Stimulated activated CD8-positive, alpha-beta memory T cell treated with anti-CD3 and anti-CD28 coated beads, Interleukin-7, amount 100 ng/mL, for 24 hours (primary cell): ENCODE measurements around the gene RPS27L.
"Not testable (repeated sequence)": the region's sequence is repeated elsewhere in the genome, so short reads cannot be mapped to it uniquely, and the experiment has no call there.

Source experiments
- DNase-seq: peaks from one replicate; pipeline ENCODE4 v3.0.0-alpha.2; 2020; ENCODE audit warnings: low read depth

The RPS27L gene

DNA sequence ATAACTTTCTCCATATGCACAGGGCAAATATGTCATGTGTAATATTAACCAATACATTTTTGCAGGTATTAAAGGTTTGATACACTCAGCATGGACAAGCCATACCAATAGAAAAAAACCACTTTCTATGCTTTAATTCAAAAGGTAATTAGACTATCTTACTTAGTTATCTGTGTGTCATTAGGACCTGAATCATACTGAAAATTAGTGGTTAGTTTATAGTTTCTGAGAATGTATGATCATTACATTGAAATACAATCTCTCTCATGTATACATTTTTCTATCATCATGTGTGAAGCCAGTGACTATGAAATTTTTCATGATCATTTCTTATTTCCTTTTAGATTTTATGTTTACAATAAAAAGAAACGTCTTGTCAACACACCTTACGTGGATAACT, 16.3 kb downstream of the RPS27L start:
- no peak for DNase-seq

DNA sequence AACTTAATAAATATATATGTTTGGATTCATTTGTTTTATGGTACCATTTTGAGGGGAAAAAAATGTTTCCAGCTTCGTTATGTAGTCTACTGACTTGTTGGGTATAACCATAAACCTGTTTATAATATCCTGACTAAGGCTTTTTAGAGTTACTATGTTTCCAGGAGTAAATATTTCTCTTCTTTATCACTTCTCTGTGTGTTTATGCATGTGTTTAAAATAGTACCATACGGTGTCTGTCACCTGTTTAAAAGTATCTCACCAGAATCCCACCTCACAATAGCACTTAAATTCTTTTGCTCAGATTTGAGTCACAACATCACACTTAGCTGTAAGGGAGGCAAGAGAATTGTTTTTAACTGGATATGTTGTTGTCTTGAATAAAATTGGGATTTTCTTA, 20.5 kb downstream of the RPS27L start:
- no peak for DNase-seq

DNA sequence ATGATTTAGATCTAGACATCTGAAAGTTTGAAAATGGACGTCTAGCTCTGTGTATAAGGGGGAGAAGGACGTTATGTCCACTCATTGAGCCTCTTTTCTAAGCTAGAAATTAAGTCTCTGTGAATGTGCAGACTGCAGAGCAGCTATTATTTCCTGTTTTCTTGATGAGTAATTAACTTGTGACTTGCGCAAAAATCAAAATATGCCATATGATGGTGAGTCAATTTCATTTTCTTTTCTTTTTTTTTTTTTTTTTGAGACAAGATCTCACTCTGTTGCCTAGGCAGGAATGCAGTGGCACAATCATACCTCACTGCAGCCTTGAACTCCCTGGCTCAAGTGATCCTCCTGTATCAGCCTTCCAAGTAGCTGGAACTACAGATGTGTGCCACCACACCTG, 21.5 kb downstream of the RPS27L start:
- DNase-seq, result no peak

DNA sequence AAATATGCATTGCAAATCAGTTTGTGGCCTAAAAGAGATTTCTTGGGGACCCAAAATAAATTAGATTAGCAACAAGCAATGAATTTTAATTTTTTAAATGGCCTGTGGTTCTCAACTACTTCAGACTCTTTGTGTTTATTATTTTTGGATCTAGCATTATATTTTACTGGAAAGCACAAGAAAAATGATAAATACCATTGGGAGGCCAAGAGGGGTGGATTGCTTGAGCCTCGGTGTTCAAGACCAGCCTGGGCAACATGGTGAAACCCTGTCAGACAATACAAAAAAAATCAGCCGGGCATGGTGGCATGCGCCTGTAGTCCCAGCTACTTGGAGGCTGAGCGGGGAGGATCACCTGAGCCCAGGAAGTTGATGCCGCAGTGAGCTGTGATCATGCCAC, 22.0 kb downstream of the RPS27L start:
- no peak for DNase-seq

DNA sequence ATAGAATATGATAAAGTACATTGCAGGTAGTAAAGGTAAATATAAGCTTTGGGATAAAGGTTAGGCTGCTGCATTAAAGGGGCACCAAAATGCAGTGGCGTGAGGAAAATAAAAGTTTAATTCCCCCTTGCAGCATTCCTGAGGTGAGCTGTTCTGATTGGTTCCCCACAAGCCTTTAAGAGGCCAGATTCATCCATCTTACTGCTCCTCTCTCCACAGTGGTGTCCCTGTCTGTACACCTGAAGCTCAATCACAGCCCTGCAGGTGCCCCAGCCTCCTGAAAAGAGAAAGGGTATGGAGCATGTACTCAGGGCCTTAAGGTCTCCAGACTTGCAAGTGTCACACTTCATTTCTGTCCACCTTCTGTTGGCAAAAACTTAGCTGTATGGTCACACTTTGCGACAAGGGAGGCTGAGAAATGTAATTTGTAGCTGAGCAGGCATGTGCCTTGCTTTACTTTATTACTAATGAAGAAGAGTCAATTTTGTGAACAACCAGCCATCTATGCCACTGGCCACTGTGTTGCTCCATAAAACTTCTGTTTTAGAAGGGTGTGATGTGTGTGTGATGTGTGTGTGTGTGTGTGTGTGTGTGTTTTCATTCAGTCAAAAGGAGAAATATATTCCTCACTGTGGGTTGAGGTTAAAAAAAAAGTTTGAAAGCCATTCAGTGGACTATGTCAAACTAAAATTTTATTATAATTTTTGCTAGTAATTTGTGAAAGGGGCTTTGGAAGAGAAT, 22.9 kb downstream of the RPS27L start:
- no peak for DNase-seq

DNA sequence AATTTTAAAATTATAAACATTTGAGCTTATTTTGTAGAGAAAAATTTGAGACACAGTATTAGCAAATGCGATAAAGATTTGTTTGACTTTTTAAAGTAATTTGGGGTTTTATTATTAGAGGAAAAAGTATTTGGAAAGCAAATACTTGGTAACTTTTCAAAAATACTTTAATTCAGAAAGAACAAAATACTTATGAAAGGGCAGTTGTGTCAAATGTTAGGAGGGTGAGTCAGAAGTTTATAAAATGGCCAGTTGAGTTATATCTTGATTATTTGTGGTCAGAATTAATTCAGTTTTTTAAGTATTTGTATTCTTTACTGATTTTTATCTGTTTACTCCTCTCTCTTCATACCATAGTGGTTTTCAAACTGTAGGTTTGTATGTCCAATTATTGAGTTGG, 23.5 kb downstream of the RPS27L start:
- DNase-seq, result no peak

DNA sequence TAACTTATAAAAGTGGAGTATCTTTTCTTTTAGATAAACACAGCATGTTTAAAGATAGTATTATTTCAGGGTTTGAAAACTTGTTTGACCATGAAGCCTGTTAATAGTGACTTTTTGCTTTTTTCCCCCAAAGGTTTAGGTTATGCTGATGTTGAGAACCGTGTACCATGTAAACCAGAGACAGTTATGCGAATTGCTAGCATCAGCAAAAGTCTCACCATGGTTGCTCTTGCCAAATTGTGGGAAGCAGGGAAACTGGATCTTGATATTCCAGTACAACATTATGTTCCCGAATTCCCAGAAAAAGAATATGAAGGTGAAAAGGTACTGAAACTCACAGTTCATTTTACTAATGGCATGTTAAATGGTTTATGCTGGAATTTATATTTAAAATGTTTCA, 30.6 kb downstream of the RPS27L start:
- DNase-seq, result no peak

DNA sequence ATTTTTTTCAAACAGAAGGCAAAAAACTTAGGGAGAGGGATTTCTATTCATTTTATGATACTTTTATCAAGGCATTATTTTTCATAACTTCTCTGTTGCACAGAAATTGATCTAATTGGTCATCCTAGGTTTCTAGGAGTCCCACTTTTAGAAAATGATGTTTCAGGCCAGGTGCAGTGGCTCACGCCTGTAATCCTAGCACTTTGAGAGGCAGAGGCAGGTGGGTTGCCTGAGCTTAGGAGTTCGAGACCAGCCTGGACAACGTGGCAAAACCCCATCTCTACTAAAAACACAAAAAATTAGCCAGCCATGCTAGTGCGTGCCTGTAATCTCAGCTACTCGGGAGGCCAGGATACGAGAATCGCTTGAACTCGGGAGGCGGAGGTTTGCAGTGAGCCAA, 32.8 kb downstream of the RPS27L start:
- no peak for DNase-seq

DNA sequence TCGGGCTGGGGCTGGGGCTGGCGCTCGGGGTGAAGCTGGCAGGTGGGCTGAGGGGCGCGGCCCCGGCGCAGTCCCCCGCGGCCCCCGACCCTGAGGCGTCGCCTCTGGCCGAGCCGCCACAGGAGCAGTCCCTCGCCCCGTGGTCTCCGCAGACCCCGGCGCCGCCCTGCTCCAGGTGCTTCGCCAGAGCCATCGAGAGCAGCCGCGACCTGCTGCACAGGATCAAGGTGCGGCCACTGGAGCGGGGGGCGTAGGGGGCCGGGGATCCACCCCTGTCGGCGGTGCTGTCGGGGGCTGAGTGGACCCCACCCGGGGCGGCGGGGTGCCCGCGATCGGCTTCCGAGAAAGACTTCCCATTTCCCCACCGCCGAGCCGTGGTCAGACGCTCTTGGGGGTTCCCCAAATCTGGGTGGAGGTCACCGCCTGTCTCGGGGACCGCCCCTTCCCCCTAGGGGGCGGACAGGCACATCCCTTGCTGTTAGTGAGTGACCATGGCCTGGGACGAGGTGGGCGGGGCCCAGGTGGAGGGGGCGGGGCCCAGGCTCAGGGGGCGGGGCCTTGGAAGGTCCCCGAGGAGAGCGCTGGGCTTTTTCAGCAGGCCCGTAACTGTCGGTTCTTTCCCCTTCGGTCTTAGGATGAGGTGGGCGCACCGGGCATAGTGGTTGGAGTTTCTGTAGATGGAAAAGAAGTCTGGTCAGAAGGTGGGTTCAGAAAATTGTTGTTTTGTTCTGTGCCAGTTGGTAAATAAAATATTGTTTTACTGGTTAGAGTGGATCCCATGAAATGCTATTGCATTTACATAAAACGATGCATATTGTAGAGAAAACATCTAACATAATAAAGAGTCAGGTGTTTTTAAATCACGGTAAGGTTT, 35.0 kb downstream of the RPS27L start:
- peak; percentile 37 for DNase-seq

DNA sequence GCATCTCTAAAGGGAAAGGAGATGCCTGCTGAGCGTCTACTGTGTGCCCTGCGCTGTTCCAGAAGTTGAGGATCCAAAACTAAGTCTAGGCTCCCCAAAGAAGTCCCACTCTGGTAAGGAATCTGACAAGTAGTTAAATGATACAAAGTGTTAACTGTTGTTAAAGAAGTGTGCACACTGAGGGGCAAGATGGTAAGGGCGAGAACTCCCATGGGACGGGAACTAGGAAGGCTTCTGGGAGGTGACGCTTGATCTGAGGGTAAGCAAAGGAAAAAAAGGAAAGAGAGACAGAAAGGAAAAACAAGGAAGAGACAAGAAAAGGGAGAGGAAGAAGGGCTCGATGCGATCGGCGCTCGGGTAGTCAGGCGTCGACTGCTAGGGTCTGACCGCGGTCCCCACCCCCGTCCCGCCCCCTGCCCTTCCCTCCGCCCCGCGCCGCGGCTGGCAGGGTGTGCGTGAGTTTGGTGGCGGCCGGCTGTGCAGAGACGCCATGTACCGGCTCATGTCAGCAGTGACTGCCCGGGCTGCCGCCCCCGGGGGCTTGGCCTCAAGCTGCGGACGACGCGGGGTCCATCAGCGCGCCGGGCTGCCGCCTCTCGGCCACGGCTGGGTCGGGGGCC, 35.8 kb downstream of the RPS27L start, which contains the start of gene LACTB:
TSS of gene LACTB (plus strand) at position 480 of the 620 bp plus-strand sequence. CDS start at position 491, 11 bp downstream.
- peak; percentile 50 for DNase-seq

DNA sequence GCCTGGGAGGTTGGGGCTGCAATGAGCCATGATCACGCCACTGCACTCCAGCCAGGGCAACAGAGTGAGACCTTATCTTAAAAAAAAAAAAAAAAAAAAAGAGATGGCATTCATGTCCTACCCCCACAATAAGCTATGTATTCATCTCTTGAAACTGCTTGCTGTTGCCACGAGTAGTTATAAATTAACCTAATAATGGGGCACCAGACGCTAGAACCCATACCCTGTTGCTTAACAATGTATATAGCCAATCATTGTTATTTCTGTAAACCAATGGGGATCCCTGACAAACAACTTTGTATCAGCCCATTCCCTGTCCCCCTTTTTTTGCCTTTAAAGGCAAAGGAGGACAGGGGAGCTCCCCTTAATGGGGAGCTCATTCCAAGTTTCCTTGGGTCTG, 38.4 kb downstream of the RPS27L start:
- no peak for DNase-seq

DNA sequence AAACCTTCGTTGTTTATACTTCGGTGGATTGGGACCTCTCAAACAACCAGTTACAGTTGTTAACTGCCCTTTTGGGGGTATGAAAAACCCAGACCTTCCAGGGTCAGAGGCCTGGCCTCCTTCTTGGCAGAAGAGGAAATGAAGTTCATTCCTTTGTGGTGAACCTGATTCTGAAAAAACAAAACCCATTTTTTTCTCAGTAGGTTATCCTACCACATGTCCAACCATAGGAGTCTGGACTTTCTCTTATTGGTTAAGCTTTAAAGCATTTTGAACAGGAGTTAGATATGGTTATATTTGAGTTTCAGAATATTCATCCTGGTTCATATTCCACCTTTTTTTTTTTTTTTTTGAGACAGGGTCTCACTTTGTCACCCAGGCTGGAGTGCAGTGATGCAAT, 42.8 kb downstream of the RPS27L start:
- DNase-seq, result no peak

DNA sequence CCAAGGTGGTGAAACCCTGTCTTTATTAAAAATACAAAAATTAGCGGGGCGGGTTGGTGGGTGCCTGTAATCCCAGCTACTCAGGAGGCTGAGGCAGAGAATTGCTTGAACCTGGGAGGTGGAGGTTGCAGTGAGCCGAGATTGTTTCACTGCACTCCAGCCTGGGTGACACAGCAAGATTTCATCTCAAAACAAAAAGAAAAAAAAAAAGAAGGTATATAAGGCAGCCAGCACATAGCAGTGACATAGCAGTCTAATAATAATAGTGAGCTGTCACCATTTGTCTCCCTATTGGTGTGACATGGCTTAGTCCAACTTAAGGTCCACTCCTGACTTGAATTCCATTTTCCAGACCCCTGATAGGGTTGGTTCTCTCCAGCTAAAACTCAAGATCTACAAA, 44.4 kb downstream of the RPS27L start:
- no peak for DNase-seq

DNA sequence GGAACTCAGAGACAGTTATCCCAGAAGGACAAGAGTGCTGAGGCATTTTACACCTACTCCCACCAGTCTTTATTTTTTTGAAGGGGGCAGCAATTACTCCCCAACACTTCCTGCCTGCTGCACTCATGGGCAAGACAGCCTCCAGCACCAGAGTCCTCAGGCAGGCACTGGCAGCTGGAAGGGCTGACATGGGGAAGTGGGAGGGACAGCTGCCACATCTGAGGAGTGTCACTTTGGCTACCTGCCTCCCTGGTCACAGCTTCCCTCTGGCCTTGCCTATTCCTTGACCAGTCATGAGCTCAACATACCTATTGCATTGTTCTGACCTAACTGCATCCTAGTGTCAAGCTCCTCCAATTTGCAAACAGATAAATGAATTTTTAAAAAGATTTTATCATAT, 45.8 kb downstream of the RPS27L start:
- DNase-seq, result no peak

DNA sequence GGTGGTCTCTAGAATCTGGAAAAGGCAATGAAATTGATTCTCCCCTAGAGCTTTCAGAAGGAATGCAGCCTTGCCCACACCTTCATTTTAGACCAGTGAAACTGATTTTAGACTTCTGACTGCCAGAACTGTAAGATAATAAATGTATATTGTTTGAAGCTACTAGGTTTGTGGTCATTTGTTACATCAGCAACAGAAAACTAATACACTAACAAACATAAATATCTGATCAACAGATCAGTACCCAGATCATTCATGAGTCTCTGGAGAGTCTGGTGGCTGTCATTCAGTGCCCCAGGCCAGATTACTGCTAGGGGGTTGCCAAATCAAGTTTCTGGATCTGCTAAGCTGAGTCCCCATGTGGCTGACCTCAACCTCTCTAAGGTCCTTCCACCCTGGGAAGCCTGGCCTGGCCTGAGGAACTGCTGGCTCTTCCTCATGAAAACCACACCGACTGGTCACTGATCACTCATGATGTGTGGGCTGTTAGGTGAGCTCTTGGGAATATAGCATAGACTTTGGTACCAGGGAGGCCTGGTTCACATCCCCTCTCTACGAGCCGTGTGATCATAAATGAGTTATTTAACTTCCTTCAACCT, 46.8 kb downstream of the RPS27L start:
- DNase-seq, result no peak

DNA sequence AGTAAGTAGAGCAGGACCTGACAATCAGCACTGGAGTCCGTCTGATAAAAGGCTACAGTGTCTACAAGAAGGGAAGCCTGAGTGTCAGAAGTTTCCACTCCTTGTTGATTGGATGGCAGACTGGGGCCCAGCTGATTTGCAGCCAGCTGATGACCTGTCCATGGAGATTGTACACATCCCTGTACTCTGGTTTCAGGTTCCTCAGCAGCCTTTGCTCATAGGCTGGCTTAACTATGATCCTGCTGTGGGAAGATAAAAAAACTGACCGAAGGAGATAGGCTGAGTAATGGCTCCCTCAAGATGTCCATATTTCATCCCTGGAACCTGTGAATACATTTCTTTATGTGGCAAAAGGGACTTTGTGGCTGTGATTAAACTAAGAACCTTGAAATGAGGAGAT, 47.4 kb downstream of the RPS27L start:
- DNase-seq, result no peak

DNA sequence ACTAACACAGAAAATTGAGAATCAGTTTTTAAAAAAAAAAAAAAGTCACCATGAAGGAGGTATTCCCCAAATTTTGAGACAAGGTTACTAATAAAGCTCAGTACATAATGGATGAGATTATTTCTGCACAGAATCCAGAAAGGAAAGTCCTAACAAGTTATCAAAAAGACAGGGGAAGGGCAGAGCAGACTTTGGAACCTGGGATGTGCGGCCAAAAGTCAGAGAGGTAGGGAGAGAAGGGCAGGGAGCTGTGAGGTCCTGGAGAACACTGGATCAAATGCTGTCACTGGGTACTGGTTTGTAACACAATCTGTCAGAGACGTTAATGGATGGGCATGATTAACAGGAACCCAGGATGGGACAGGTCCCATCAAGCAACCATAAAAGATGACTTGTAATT, 47.8 kb downstream of the RPS27L start:
- no peak for DNase-seq

DNA sequence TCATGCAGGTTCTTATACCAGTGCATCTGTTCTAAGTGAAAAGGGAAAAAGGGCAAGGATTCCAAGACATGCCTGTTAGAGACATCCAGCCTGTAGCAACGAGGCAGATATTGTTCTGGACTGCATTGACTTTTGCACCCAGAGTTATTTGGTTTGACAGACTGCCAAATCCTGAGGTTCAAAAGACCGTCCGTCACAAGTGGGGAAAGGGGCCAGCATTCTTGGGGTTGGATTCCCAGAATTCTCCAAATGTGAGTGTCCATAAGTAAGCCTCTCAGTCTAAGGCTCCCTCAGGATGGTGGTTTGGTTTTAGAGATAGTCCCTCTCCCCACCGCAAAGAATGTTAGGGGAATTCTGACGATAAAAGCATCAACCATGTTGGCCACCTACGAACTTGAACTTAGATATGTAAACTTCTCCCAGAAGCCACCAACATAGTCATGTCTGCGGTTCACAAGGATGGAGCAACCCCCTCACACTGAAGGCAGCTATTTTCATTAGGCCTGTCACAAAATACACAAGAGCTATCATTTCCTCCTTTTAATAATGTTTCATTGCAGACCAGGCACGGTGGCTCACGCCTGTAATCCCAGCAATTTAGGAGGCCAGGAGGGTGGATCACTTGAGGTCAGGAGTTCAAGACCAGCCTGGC, 49.3 kb downstream of the RPS27L start:
- no peak for DNase-seq

DNA sequence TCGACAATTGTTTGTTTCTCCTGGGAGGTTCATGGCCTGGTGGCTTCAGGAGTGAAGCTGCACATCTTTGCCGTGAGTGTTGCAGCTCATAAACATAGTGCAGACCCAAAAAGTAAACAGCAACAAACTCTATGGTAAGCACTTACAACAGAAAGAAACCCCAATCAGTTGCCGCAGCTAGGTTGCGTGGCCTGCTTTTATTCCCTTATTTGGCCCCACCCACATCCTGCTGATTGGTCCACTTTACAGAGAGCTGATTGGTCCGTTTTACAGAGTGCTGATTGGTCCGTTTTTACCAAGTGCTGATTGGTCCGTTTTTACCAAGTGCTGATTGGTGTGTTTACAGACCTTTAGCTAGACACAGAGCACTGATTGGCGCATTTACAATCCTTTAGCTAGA, 51.9 kb downstream of the RPS27L start:
- not testable (repeated sequence) for DNase-seq

DNA sequence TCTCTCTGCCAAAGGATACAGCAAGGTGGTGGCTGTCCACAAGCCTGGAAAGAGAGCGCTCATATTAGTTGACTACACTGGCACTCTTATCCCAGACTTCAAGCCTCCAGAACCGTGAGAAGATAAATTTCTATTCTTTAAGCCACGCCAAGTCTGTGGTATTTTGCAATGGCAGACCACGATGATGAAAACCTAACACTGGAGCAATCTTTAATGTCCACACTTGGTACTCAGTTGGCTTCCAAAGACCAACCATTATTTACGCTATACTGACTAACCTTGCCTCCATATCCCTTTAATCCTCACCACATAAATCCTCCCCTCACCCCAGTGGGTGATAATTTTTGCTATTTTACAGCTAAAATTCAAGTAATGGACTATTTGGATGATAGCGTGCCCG, 52.5 kb downstream of the RPS27L start:
- DNase-seq, result no peak

DNA sequence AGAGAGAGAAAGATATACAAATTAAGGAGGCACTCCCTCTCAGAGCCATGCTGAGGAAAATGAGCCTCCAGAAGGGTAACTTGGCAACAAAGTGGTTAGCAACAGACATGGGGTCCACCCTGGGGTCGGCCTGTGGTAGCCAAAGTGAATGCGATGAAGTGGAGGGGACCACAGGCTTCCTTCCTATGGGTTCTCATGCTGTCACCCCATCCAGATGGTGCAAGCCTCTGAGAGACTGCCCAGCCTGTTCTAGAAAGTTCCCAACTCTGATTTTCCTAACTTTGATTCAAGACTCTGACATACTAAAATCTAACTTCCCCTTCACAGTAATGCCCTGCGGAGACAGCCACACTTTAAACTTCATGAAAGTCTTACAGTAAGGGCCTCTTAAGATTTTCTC, 53.9 kb downstream of the RPS27L start:
- DNase-seq, result no peak

DNA sequence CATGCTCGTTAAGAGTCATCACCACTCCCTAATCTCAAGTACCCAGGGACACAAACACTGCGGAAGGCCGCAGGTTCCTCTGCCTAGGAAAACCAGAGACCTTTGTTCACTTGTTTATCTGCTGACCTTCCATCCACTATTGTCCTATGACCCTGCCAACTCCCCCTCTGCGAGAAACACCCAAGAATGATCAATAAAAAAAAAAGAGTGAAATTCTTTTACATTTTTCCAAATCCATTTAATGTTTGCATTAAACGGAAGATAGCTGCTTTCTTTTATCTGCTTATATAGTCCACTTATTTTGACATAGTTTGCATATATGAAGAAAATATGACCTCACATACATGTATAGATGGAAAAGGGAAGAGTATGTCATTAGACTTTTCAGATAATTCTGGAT, 57.7 kb downstream of the RPS27L start:
- DNase-seq, result not testable (repeated sequence)
